ENCODE data around the gene TRPV3.

GRCh38 chr17:3556239-3556915, 1.2 kb downstream of the TRPV3 start:
- no peak for TF ChIP-seq TFAP4 (CRISPR knock-in tag; IDR thresholded peaks at IDR 0.05; ENCODE audit: borderline replicate concordance)
- TF ChIP-seq STAT5A (IDR thresholded peaks at IDR 0.05; ENCODE audit: borderline replicate concordance, low read length), result no peak
- no peak for TF ChIP-seq PHF21A (IDR thresholded peaks at IDR 0.05; ENCODE audit: borderline replicate concordance, low read depth)
- no peak for TF ChIP-seq CTCF (IDR thresholded peaks at IDR 0.05 in 2 of 3, conservative IDR thresholded peaks at IDR 0.05 in 1 of 3; ENCODE audit: insufficient read depth in 2 of 3, low read depth in 1 of 3, low read length in 3 of 3)
- TF ChIP-seq POLR2AphosphoS5 (IDR thresholded peaks at IDR 0.05; ENCODE audit: control insufficient read depth, insufficient read depth, low read depth, low read length), result no peak
